ENCODE data around the gene FBXW12.

DNA sequence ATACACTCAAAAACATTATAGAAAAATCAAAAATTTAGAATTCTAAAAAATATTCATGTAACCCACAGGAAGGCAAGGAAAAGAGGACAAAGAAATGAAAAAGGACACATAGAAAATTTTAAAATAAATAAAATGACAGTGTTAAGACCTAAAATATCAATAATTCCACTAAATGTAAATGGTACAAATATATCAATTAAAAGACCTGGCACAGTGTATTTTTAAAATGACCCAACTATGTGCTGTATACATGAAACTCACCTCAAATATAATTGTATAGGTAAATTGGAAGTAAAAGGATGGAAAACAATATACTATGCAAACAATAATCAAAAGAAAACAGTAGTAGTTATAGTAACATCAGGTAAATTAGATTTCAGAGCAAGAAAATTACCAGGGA is 10.1 kb upstream of the FBXW12 start:
- TF ChIP-seq POLR2AphosphoS5 (IDR thresholded peaks at IDR 0.05; ENCODE audit: low read depth, low read length) (no peak), TAF1 (IDR thresholded peaks at IDR 0.05; ENCODE audit: borderline replicate concordance, insufficient read depth, low read length) (no peak)
